Kidney epithelial cell (primary cell): ENCODE measurements around the gene PJVK. TPM values are rescaled to one million over a fixed set of nuclear protein-coding genes. Genes with fewer than 3 reads are reported as not detected.

Source experiments
- DNase-seq: peaks from one replicate; pipeline ENCODE4 v3.0.0-alpha.2; 2010; ENCODE audit warnings: low read depth
- H3K27me3 ChIP-seq: 2 replicates; pipeline ENCODE4 v1.6.0; 2011; ENCODE audit warnings: low read length; ENCODE audit not compliant: control insufficient read depth, insufficient read depth
- H3K36me3 ChIP-seq: 2 replicates; pipeline ENCODE4 v1.5.1; 2011; ENCODE audit warnings: low read length; ENCODE audit not compliant: control insufficient read depth, insufficient read depth
- H3K4me3 ChIP-seq: 2 replicates; pipeline ENCODE4 v1.5.1; 2011; ENCODE audit warnings: low read depth, mild to moderate bottlenecking, control low read depth, low read length
- total RNA-seq: library from RNA; depleted of rRNA; stranded (reverse); fragments of >200 nt; gene quantifications from 2 replicates; pipeline ENCODE4 v1.2.3, GENCODE V29; 2015
- TF ChIP-seq, protein P1 (sequence below): IDR thresholded peaks from 2 replicates; pipeline ENCODE4 v1.5.1; 2011; ENCODE audit warnings: mild to moderate bottlenecking, moderate library complexity, low read length, control low read depth, inconsistent platforms; ENCODE audit not compliant: insufficient read depth, poor library complexity, severe bottlenecking

Gene PJVK
- total RNA-seq, 1 donor from 2014 or later: 2.7 TPM

- Histone ChIP-seq H3K27me3 (no peaks in the 10 kb centered on the region), H3K36me3 (no peaks in the 10 kb centered on the region), H3K4me3 (no peak overlapping the region)
- TF ChIP-seq, protein P1, sequence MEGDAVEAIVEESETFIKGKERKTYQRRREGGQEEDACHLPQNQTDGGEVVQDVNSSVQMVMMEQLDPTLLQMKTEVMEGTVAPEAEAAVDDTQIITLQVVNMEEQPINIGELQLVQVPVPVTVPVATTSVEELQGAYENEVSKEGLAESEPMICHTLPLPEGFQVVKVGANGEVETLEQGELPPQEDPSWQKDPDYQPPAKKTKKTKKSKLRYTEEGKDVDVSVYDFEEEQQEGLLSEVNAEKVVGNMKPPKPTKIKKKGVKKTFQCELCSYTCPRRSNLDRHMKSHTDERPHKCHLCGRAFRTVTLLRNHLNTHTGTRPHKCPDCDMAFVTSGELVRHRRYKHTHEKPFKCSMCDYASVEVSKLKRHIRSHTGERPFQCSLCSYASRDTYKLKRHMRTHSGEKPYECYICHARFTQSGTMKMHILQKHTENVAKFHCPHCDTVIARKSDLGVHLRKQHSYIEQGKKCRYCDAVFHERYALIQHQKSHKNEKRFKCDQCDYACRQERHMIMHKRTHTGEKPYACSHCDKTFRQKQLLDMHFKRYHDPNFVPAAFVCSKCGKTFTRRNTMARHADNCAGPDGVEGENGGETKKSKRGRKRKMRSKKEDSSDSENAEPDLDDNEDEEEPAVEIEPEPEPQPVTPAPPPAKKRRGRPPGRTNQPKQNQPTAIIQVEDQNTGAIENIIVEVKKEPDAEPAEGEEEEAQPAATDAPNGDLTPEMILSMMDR: no peak
- no peak for DNase-seq
Measured at GRCh38 chr2:178474560-178474959, 23.4 kb downstream of the PJVK start.

- Histone ChIP-seq H3K27me3 (no peaks in the 10 kb centered on the region), H3K4me3 (no peak overlapping the region), H3K36me3 (no peaks in the 10 kb centered on the region)
- TF ChIP-seq, protein P1: no peak
- DNase-seq: no peak
Measured at GRCh38 chr2:178476477-178476876, 25.3 kb downstream of the PJVK start.

DNA sequence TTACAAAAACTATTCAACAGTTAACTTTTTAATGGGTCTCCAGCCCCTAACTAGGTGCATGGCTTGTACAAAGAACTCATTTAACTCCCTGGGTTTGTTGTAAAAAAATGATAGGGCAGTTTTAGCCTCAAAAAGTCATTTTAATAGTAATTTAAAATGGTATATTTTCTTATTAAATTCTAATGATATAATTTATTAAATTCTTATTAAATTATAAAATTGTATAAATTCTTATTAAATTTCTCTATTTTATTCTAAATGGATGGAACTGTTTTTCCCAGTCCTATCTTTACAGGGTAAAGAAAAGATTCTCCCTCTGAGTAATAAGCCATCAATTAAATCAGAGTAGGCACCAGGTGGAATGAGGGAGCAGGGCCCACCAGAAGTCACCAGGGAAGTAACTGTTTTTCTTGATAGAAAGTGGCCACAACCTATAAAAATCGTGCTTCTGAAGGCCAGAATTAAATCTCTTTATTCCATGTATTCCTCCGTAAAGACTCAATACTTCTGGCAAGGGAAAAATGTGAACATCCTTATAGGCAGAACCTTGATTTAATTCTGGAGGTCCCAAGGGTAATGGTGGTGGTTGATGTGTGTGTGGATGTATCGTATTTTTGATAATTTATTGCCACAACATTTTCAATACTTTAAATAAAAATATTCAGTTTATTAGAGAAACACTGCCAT is 26.4 kb downstream of the PJVK start:
- TF ChIP-seq, protein P1: no peak
- no peak for DNase-seq

DNA sequence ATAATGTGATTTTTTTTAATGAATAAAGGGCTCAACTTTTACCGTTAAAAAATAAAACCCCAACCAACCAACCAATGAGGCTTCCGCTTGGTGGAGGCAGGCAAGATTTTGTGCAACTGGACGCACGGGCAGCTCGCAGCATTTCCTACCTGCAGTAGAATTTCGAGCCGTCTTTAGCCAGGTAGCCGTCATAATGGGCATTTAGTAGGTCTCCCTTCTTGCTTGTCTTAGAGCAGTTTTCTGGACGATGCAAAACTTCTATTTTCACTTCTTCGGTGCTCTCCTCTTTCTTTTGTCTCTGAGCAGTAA is 26.9 kb downstream of the PJVK start:
- DNase-seq: no peak
- H3K36me3 ChIP-seq: no peaks in the 10 kb centered on the region
- TF ChIP-seq, protein P1: no peak
- peak overlapping the region; percentile 83 for H3K4me3 ChIP-seq
- H3K27me3 ChIP-seq: no peaks in the 10 kb centered on the region

More for the DNA sequence above, 26.4 kb downstream of the PJVK start:
- no peaks in the 10 kb centered on the region for H3K27me3 ChIP-seq
- H3K4me3 ChIP-seq: peak overlapping the region; percentile 83
- no peaks in the 10 kb centered on the region for H3K36me3 ChIP-seq

- peak; percentile 35 for DNase-seq
- Histone ChIP-seq H3K4me3 (peak within 1 kb of the TSS; percentile 83), H3K36me3 (no peaks in the 10 kb centered on the region), H3K27me3 (no peaks in the 10 kb centered on the region)
- TF ChIP-seq, protein P1: peak; percentile 77
Measured at GRCh38 chr2:178478439-178479274, 27.5 kb downstream of the PJVK start, which contains the start of gene FKBP7. FKBP7 (minus strand) TSS chr2:178478600; CDS start chr2:178478499, 101 bp downstream.
